ENCODE data around the gene PNLDC1.

DNA sequence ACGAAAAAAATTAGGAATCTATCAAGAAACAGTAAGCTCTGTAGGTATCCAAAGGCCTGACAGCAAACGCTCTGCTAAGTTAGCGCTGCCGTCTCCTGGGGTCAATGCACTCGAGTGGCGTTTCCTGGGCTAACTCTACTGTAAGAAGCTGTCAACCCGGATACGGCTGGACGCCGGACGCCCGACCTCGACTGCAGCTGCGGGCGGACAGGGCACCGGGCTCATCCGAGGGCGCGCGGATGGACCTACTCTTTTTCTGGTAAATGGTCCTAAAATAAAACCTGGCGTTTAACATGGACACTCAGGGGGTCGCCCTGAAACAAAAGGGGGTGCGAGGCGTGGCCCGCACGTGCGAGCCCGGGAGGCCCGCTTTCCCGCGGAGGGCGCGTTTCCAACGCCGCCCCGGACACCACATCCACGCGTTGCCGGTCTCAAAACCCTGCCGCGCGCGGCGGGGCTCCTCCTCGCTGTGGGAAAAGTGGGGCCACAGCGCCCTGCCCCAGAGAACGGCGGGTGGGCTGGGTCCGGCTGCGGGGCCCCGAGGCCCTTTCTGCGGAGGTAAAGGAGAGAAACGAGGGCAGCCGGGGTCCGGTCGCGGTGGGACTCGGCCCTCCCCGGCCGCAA is 11.2 kb upstream of the PNLDC1 start:
- TF ChIP-seq, protein P1, sequence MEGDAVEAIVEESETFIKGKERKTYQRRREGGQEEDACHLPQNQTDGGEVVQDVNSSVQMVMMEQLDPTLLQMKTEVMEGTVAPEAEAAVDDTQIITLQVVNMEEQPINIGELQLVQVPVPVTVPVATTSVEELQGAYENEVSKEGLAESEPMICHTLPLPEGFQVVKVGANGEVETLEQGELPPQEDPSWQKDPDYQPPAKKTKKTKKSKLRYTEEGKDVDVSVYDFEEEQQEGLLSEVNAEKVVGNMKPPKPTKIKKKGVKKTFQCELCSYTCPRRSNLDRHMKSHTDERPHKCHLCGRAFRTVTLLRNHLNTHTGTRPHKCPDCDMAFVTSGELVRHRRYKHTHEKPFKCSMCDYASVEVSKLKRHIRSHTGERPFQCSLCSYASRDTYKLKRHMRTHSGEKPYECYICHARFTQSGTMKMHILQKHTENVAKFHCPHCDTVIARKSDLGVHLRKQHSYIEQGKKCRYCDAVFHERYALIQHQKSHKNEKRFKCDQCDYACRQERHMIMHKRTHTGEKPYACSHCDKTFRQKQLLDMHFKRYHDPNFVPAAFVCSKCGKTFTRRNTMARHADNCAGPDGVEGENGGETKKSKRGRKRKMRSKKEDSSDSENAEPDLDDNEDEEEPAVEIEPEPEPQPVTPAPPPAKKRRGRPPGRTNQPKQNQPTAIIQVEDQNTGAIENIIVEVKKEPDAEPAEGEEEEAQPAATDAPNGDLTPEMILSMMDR (IDR thresholded peaks at IDR 0.05), result no peak
- peak in 1 of 2 donors; percentile 14 for TF ChIP-seq POLR2A (IDR thresholded peaks at IDR 0.05)
